ENCODE data around the gene SCN11A. TPM values are rescaled to one million over a fixed set of nuclear protein-coding genes. Genes with fewer than 3 reads are reported as not detected.

The SCN11A gene
- total RNA-seq, 1 donor from 2014 or later, result 0.02 TPM

DNA sequence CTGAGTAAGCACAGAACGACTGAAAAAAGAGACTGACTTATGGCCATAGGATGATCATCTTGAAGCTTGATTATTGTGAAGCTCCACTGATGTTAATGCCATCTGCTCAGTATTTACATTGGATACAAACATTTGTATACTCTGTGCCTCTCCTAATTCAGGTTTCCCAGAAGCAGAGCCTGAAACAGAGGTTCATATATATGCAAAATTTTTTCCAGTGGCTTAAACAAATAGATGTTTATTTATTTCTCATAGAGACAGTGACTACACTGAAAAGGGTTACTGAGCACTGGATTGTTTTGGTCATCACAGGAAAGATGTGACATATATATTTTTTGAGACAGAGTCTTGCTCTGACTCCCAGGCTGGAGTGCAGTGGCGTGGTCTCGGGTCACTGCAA is 36.3 kb downstream of the SCN11A start:
- Mint-ChIP-seq H3K27me3 (ENCODE audit: low read depth) (peaks cover 19% of the 10 kb centered on the region), H3K27ac (no peak overlapping the region), H3K36me3 (ENCODE audit: low read depth) (no peaks in the 10 kb centered on the region), H3K4me3 (ENCODE audit: low read depth) (no peak overlapping the region), H3K4me1 (ENCODE audit: low read depth) (no peaks in the 10 kb centered on the region), H3K9me3 (no peaks in the 10 kb centered on the region)
- DNase-seq (ENCODE audit: low spot score), result no peak
- intact Hi-C loops (cut with micrococcal nuclease), result no loop called here

DNA sequence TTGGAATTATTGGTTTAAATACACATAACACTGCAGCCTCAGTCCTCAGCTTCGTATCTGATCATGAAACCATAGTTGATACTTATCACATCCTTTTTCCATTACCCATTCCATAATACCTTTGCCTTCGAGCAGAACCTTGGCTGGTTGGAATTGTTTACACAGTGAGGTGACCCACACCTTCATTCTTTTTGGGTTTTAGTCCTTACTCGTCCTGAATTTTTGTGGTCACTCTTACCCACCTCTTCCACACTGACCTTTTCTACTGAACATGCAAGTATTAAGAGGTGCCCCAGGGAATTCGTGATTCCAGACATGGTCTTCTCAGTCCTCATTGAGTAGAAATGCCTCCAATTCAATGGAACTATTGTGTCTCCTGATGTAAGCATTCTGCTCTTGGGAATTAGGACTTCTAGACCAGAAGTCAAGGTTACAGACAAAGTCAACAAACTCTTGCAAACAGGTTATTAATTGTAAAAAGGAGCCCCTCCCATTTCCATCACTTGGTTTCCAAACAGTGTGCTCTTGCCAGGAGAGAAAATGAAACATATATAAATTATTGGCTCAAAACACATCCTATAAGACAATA is 37.7 kb downstream of the SCN11A start:
- H3K4me3 Mint-ChIP-seq (ENCODE audit: low read depth), result no peak overlapping the region
- H3K36me3 Mint-ChIP-seq (ENCODE audit: low read depth), result no peaks in the 10 kb centered on the region
- no peak for DNase-seq (ENCODE audit: low spot score)
- intact Hi-C loops (cut with micrococcal nuclease), result no loop called here
- no peak overlapping the region for H3K27ac Mint-ChIP-seq
- no peaks in the 10 kb centered on the region for H3K9me3 Mint-ChIP-seq
- peaks cover 19% of the 10 kb centered on the region for H3K27me3 Mint-ChIP-seq (ENCODE audit: low read depth)
- H3K4me1 Mint-ChIP-seq (ENCODE audit: low read depth), result no peaks in the 10 kb centered on the region

DNA sequence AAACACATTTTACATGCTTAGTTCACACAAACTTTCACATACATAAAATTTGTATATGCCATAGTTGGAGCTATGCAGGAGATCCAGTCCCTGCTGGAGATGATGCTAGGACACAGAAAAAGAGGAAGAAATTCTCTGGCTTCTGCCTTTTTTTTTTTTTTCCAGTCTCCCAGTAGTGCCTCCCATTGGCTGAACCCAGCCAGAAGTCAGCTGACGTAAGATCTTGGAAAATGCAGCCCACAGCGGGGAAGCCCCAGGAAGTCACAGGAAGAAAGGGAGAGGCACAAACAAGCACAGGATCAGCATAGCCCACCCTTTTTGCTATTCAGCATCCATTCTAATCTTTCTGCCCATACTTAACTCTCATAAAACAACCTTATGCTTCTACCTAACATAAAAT is 38.5 kb downstream of the SCN11A start:
- Mint-ChIP-seq H3K4me1 (ENCODE audit: low read depth) (no peaks in the 10 kb centered on the region), H3K27ac (no peak overlapping the region), H3K9me3 (no peaks in the 10 kb centered on the region), H3K4me3 (ENCODE audit: low read depth) (no peak overlapping the region), H3K27me3 (ENCODE audit: low read depth) (peaks cover 18% of the 10 kb centered on the region), H3K36me3 (ENCODE audit: low read depth) (no peaks in the 10 kb centered on the region)
- intact Hi-C loops (cut with micrococcal nuclease), result no loop called here
- DNase-seq (ENCODE audit: low spot score), result no peak

DNA sequence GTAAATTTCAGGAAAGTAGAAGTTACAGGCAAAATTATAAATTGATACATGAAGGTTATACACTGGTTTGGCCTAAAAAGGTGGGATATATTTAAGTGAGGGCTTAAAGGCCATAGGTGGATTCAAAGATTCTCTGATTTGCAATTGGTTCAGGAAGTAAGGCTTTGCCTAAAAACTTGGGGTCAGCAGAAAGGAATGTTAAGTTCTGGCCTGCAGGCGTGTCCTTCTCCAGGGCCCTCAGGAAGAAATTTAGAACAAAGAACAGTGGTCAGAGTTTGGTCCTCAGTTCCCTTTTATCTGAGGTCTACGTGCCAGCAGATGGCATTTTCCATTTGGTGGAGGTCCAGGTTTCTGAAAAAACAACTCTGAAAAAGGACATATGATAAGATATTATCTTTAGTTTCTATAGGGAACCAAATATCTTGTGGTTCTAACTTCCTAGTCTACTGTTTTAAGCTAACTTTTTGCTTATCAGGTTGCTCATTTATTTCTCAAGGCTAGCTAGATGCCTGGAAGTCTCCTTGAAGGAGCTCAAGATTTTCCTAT is 40.5 kb downstream of the SCN11A start:
- Mint-ChIP-seq H3K4me3 (ENCODE audit: low read depth) (no peak overlapping the region), H3K9me3 (no peaks in the 10 kb centered on the region), H3K27me3 (ENCODE audit: low read depth) (peaks cover 23% of the 10 kb centered on the region), H3K27ac (no peak overlapping the region), H3K36me3 (ENCODE audit: low read depth) (no peaks in the 10 kb centered on the region), H3K4me1 (ENCODE audit: low read depth) (no peaks in the 10 kb centered on the region)
- no peak for DNase-seq (ENCODE audit: low spot score)
- intact Hi-C loops (cut with micrococcal nuclease), result no loop called here

DNA sequence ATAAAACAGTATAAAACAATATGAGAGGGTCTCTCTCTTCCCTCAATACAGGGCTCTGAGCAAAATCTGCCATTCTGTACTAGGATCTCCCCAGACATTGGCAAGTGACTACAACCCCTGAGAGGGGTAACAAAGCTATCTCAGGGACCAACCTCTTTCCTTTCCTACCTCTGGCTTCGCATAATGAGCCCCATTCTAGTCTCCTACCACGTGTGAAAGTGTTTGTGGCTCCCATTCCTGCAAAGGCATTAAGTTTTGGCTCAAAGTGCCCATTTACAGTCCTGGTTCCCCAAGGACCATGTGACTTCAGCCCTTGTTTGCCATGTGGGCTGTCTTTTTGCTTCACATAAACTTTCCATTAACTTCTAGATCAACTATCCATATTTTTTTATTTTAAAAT is 46.4 kb downstream of the SCN11A start:
- Mint-ChIP-seq H3K27me3 (ENCODE audit: low read depth) (peaks cover 20% of the 10 kb centered on the region), H3K4me1 (ENCODE audit: low read depth) (no peaks in the 10 kb centered on the region), H3K4me3 (ENCODE audit: low read depth) (no peak overlapping the region), H3K27ac (no peak overlapping the region), H3K9me3 (no peaks in the 10 kb centered on the region), H3K36me3 (ENCODE audit: low read depth) (no peaks in the 10 kb centered on the region)
- intact Hi-C loops (cut with micrococcal nuclease), result no loop called here
- no peak for DNase-seq (ENCODE audit: low spot score)

Other genes starting within 250 kb of the SCN11A start
- not detected in 2 replicates for gene SCN10A, start 235.7 kb downstream of the SCN11A start, total RNA-seq
- 35.1 and 38.6 TPM in 2 replicates for gene WDR48, start 72 bp upstream of the SCN11A start, total RNA-seq
- gene GORASP1, start 55.7 kb upstream of the SCN11A start, total RNA-seq, result 31.8 and 32.6 TPM in 2 replicates
- gene TTC21A, start 55.7 kb upstream of the SCN11A start, total RNA-seq, result 0.55 TPM in 2 replicates
- gene CSRNP1, start 101.6 kb upstream of the SCN11A start, total RNA-seq, result 54.0 and 55.4 TPM in 2 replicates
- gene XIRP1, start 140.7 kb upstream of the SCN11A start, total RNA-seq, result 4.3 and 4.7 TPM in 2 replicates
- gene CX3CR1, start 228.1 kb upstream of the SCN11A start, total RNA-seq, result 0.48 and 0.52 TPM in 2 replicates

Measured in activated T-helper 2 cell treated with anti-CD3 and anti-CD28 coated beads, Interferon-gamma antibody, Interleukin-2, Interleukin-4, amounts not matched to agents 10 μg/mL and 5 μg/mL and 100 μg/mL, durations not matched to agents 14 hours and 24 hours and 36 hours (primary cell).